Heart right ventricle (tissue), 16 donors: ENCODE results near the gene CDCA3. TPM values are rescaled to one million over a fixed set of nuclear protein-coding genes. Genes with fewer than 3 reads are reported as not detected.

ENCODE experiments used
- ATAC-seq, 8 donors: fragments of 200-7000 bp; cut with Tn5 transposase; one replicate each; pipeline ENCODE4 v1.9.1; 2020; ENCODE audit warnings: mild to moderate bottlenecking in 8 of 8, moderate library complexity in 8 of 8, moderate number of reproducible peaks in 1 of 8
- DNase-seq, 2 donors: peaks; one replicate each; pipeline ENCODE4 v3.0.0-alpha.2; 2020
- H3K27ac ChIP-seq, 10 donors: fragments of 200-600 bp; sonication (generic) in 2 of 10; one replicate each; pipeline versions ENCODE4 v1.5.0 to v1.8.0; 2020 to 2022; ENCODE audit warnings: mild to moderate bottlenecking in 3 of 10
- H3K27me3 ChIP-seq, 7 donors: fragments of 200-600 bp; one replicate each; pipeline ENCODE4 v1.8.0; 2021 to 2022; ENCODE audit warnings: mild to moderate bottlenecking in 2 of 7
- H3K36me3 ChIP-seq, 9 donors: fragments of 200-600 bp; sonication (generic) in 1 of 9; one replicate each; pipeline versions ENCODE4 v1.5.0 to v1.8.0; 2020 to 2022; ENCODE audit warnings: mild to moderate bottlenecking in 2 of 9
- H3K4me1 ChIP-seq, 9 donors: fragments of 200-600 bp; sonication (generic) in 1 of 9; one replicate each; pipeline versions ENCODE4 v1.5.0 to v1.8.0; 2020 to 2022; ENCODE audit warnings: mild to moderate bottlenecking in 4 of 9
- H3K4me3 ChIP-seq, 10 donors: fragments of 200-600 bp; sonication (generic) in 2 of 10; one replicate each; pipeline versions ENCODE4 v1.5.0 to v1.8.0; 2020 to 2022; ENCODE audit warnings: mild to moderate bottlenecking in 7 of 10, moderate library complexity in 2 of 10
- H3K9me3 ChIP-seq, 11 donors: fragments of 200-600 bp in 10 of 11; sonication (generic) in 2 of 11; one replicate each; pipeline versions ENCODE4 v1.5.0 to v1.8.0; 2013 to 2022; ENCODE audit warnings: mild to moderate bottlenecking in 2 of 11, control low read depth in 1 of 11, moderate library complexity in 1 of 11
- WGBS, 2 donors: extraction: QIAGEN DNeasy Blood & Tissue Kit; methylation state at CpG; one replicate each; pipeline ENCODE4 v1.1.7; 2013; ENCODE audit warnings: inconsistent platforms in 1 of 2; 5-methylcytosine and 5-hydroxymethylcytosine counted together
- intact Hi-C, 10 donors: fragments of 100-400 bp; cut with DNase I; formaldehyde crosslinking; loops; one replicate each; pipeline versions ENCODE4 v1.11.1 to v1.14.2; 2022
- polyA plus RNA-seq, 2 donors: library from polyadenylated mRNA; stranded (reverse); fragments of 200-250 nt; gene quantifications; one replicate each; pipeline ENCODE4 v1.2.3, GENCODE V29; 2013
- total RNA-seq, 10 donors: library from RNA; stranded (reverse); fragmentation: NEBNext Ultra II Directional in 3 of 10; extraction: Animal tissue kit (Norgen Biotek cat#: 25700) in 3 of 10; gene quantifications; one replicate each; pipeline versions ENCODE4 v1.2.1 to v1.2.4, GENCODE V29; 2021 to 2023
- TF ChIP-seq, protein P1 (sequence below), 9 donors: fragments of 200-600 bp; sonication (generic) in 2 of 9; IDR thresholded peaks; one replicate each; pipeline versions ENCODE4 v1.5.0 to v1.8.0; 2021 to 2022; ENCODE audit warnings: antibody characterized with exemption in 9 of 9, mild to moderate bottlenecking in 5 of 9, moderate library complexity in 1 of 9
- donor health status: Arrhythmogenic right ventricular cardiomyopathy.
- donor health status: ischemic (EF 13 %, LVEDD 7.1; RV severe dilation, severe dysfunction).
- donor health status: healthy with polysubstance abuse.
- donor health status: DM: no; HTN: yes; CAD: no.
- donor health status: DM: no; HTN: no; CAD: no.
- donor health status: ischemic (EF 25% LVEDD 6.9; RV normal size, moderate dysfunction).
- donor health status: ischemic (EF 25% LVEDD 5.7; RV mildly dilated, moderate dysfunction).
- donor health status: healthy.
- donor health status: DM: yes; HTN: yes; CAD: no.
- donor health status: Ischemic cardiomyopathy.
- donor health status: ischemic (EF 35%, LVEDD 5.7; RV mildly dilated, moderate dysfunction).
- donor health status: nonischemic (EF 11% LVEDD 7.7; RV severe dilation, severe dysfunction).
- donor health status: DM: yes; HTN: yes; CAD: no.
- donor health status: PGD.
- donor health status: ischemic (EF 29% LVEDD 5.4; RV normal size, mild dysfunction).
- donor health status: nonischemic (EF 23%, LVEDD 6.1; RV moderate dilation, normal function).

Gene CDCA3
- total and polyA plus RNA-seq, 12 donors: 0.22 to 4.0 (median 0.55) TPM; not detected in 1

DNA sequence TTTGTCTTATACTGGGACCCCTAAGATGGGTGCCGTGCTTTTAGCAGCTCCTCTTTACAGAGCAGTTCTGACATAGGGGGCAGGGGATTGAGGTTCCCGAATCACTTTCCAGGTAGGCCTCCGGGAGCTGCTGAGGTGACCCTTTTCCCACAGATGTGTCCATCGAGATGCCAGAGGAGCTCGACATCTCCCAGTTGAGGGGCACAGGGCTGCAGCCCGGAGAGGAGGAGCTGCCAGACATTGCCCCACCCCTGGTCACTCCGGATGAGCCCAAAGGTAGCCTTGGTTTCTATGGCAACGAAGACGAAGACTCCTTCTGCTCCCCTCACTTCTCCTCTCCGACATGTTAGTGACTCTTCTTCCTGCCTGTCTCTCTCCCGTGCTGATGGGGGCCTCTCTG lies 11.9 kb upstream of the CDCA3 start:
- ATAC-seq (no peak), DNase-seq (no peak)
- peaks cover 5 to 11% (median 7%) of the 10 kb centered on the region in 9 donors for H3K4me1 ChIP-seq
- intact Hi-C loops: loop anchor here in 1 of 10 donors (10.0 kb wide), 1 partner anchor 82 kb away; the partner anchor contains the start of genes C12orf57 and RNU7-1
- H3K4me3 ChIP-seq: no peak overlapping the region
- TF ChIP-seq, protein P1, sequence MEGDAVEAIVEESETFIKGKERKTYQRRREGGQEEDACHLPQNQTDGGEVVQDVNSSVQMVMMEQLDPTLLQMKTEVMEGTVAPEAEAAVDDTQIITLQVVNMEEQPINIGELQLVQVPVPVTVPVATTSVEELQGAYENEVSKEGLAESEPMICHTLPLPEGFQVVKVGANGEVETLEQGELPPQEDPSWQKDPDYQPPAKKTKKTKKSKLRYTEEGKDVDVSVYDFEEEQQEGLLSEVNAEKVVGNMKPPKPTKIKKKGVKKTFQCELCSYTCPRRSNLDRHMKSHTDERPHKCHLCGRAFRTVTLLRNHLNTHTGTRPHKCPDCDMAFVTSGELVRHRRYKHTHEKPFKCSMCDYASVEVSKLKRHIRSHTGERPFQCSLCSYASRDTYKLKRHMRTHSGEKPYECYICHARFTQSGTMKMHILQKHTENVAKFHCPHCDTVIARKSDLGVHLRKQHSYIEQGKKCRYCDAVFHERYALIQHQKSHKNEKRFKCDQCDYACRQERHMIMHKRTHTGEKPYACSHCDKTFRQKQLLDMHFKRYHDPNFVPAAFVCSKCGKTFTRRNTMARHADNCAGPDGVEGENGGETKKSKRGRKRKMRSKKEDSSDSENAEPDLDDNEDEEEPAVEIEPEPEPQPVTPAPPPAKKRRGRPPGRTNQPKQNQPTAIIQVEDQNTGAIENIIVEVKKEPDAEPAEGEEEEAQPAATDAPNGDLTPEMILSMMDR (IDR thresholded peaks at IDR 0.05): no peak
- no peak overlapping the region for H3K27ac ChIP-seq
- H3K9me3 ChIP-seq: no peaks in the 10 kb centered on the region
- H3K36me3 ChIP-seq: peaks cover 0 to 84% (median 66%) of the 10 kb centered on the region in 9 donors
- 93 to 95% methylated on average over 11 of the region's 11 CpGs for WGBS, 2 donors
- H3K27me3 ChIP-seq: no peaks in the 10 kb centered on the region

DNA sequence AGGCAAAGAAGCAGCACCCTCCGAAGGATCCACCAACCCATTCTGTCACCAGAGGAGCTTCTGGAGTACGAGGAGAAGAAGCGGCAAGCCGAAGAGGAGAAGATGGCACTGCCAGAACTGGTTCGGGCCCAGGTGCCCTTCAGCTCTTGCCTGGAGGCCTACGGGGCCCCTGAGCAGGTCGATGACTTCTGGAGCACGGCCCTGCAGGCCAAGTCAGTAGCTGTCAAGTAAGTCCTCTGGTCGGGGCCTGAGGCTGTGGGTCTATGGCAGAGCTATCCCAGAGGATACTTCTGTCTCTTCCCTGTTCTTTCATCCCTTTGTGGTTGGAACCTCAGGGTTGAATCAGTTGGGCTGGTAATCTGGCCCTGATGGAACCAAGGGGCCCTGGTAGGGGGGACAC lies 10.3 kb upstream of the CDCA3 start:
- H3K27ac ChIP-seq: no peak overlapping the region
- ATAC-seq (no peak), DNase-seq (no peak)
- 95 to 97% methylated on average over 9 of the region's 9 CpGs for WGBS, 2 donors
- TF ChIP-seq, protein P1 (IDR thresholded peaks at IDR 0.05): no peak
- H3K4me3 ChIP-seq: no peak overlapping the region
- H3K9me3 ChIP-seq: no peaks in the 10 kb centered on the region
- H3K27me3 ChIP-seq: no peaks in the 10 kb centered on the region
- intact Hi-C loops: loop anchor here in 1 of 10 donors (10.0 kb wide), 1 partner anchor 83 kb away; the partner anchor contains the start of genes C12orf57 and RNU7-1
- H3K4me1 ChIP-seq: peaks cover 0 to under 1% (median 0%) of the 10 kb centered on the region in 9 donors
- peaks cover 5 to 100% (median 82%) of the 10 kb centered on the region in 9 donors for H3K36me3 ChIP-seq

DNA sequence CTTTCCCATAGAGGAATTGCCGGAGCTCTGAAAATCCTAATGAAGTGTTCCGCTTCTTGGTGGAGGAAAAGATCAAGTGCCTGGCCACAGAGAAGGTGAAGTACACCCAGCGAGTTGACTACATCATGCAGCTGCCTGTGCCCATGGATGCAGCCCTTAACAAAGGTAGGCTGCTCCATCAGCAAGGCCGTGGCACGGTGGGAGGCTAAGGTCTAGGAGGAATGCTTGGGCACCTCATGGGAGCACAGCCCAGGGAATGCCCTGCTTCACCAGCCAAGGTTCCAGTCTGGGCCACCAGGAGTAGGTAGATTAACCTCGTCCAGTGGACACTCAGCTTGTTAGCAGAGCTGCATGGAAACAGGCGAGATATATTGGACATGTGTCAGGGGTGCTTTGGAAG lies 9.9 kb upstream of the CDCA3 start:
- 96 to 97% methylated on average over 7 of the region's 7 CpGs for WGBS, 2 donors
- intact Hi-C loops: loop anchor here in 1 of 10 donors (10.0 kb wide), 1 partner anchor 84 kb away; the partner anchor contains the start of genes C12orf57 and RNU7-1
- no peak for DNase-seq

DNA sequence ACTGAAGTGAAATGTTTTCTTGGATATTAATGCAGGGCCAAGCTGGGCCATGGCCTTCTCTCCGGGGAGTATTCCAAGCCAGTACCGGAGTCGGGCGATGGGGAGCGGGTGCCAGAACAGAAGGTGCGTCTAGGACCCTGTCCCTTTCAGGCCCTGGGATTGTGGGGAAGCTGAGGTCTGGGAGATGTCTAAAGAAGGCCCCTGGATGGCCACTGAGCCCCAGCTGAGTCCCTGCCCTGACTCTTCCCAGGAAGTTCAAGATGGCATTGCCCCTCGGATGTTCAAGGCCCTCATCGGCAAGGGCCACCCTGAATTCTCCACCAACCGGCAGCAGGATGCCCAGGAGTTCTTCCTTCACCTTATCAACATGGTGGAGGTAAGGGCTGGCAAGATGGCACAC lies 9.0 kb upstream of the CDCA3 start:
- ATAC-seq (no peak), DNase-seq (no peak)
- TF ChIP-seq, protein P1 (IDR thresholded peaks at IDR 0.05): no peak
- WGBS, 2 donors: 95 to 97% methylated on average over 9 of the region's 9 CpGs
- no peaks in the 10 kb centered on the region for H3K27me3 ChIP-seq
- intact Hi-C loops: loop anchor here in 1 of 10 donors (10.0 kb wide), 1 partner anchor 85 kb away; the partner anchor contains the start of genes C12orf57 and RNU7-1
- H3K4me3 ChIP-seq: no peak overlapping the region
- H3K4me1 ChIP-seq: no peaks in the 10 kb centered on the region
- H3K9me3 ChIP-seq: no peaks in the 10 kb centered on the region
- H3K27ac ChIP-seq: no peak overlapping the region
- peaks cover 5 to 100% (median 91%) of the 10 kb centered on the region in 9 donors for H3K36me3 ChIP-seq

More for the DNA sequence above, 9.9 kb upstream of the CDCA3 start:
- TF ChIP-seq, protein P1 (IDR thresholded peaks at IDR 0.05): no peak
- no peaks in the 10 kb centered on the region for H3K4me1 ChIP-seq
- H3K27ac ChIP-seq: no peak overlapping the region
- H3K27me3 ChIP-seq: no peaks in the 10 kb centered on the region
- ATAC-seq: no peak
- no peak overlapping the region for H3K4me3 ChIP-seq
- peaks cover 5 to 100% (median 87%) of the 10 kb centered on the region in 9 donors for H3K36me3 ChIP-seq
- H3K9me3 ChIP-seq: no peaks in the 10 kb centered on the region
